Stomach smooth muscle (tissue), 2 donors: ENCODE results near the gene HOXA2.
A peak's percentile ranks its signal among the peaks of the same experiment; 100 is the strongest.

ENCODE experiments used
- H3K27ac ChIP-seq: one replicate; pipeline ENCODE4 v1.7.0; 2013; ENCODE audit warnings: mild to moderate bottlenecking, low read length, inconsistent platforms
- H3K27me3 ChIP-seq, 2 donors: one replicate each; pipeline ENCODE4 v1.7.0; 2013; ENCODE audit warnings: low read length in 2 of 2; ENCODE audit not compliant: insufficient read depth in 2 of 2, control insufficient read depth in 1 of 2
- H3K36me3 ChIP-seq, 2 donors: one replicate each; pipeline ENCODE4 v1.7.0; 2013; ENCODE audit warnings: low read length in 2 of 2; ENCODE audit not compliant: control insufficient read depth in 2 of 2, insufficient read depth in 2 of 2
- H3K4me1 ChIP-seq: one replicate; pipeline ENCODE4 v1.7.0; 2013; ENCODE audit warnings: low read length; ENCODE audit not compliant: control insufficient read depth, insufficient read depth
- H3K4me3 ChIP-seq, 2 donors: one replicate each; pipeline ENCODE4 v1.7.0; 2013; ENCODE audit warnings: low read length in 2 of 2
- H3K9ac ChIP-seq, 2 donors: one replicate each; pipeline ENCODE4 v1.7.0; 2013; ENCODE audit warnings: low read length in 2 of 2, mild to moderate bottlenecking in 1 of 2
- H3K9me3 ChIP-seq, 2 donors: one replicate each; pipeline ENCODE4 v1.7.0; 2013; ENCODE audit warnings: low read length in 2 of 2; ENCODE audit not compliant: control insufficient read depth in 2 of 2
- donor health status: healthy.
- donor health status: Pancreatic carcinoma.

HOXA2 gene

DNA sequence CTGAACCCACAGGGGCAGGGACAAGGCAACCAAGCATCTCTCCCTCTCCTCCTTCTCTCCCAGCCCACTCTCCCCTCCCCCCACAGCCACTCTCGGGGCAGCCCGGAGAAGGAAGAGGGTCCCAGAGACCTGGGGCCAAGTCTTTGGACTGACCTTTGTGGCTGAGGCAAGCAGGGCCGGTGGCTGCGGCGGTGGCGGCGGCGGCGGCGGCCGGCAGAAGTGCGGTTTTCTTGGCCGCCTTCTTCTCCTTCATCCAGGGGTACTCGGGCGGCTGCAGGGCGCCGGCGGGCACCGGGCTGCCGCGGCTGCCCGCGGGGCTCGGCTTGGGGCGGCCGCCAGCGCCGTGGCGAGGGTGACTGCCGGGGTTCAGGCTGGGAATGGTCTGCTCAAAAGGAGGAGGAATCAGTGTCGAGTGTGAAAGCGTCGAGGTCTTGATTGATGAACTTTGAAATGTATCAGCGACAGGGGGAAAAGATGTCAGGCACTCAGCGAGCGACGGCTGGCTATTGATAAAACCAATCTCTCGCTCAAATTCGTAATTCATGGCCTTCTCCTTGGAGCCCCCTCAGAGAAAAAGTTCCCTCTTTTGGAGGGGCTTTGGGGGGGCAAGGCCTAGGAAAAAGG, 414 bp downstream of the HOXA2 start:
- H3K27me3 ChIP-seq, result no peaks in the 10 kb centered on the region
- H3K4me3 ChIP-seq, result peak overlapping the region; percentile 96 to 97
- peak overlapping the region; percentile 90 to 92 for H3K9ac ChIP-seq
- peak overlapping the region; percentile 97 for H3K27ac ChIP-seq
- H3K4me1 ChIP-seq, result peaks cover 45% of the 10 kb centered on the region
- H3K36me3 ChIP-seq, result no peaks in the 10 kb centered on the region
- no peaks in the 10 kb centered on the region for H3K9me3 ChIP-seq

DNA sequence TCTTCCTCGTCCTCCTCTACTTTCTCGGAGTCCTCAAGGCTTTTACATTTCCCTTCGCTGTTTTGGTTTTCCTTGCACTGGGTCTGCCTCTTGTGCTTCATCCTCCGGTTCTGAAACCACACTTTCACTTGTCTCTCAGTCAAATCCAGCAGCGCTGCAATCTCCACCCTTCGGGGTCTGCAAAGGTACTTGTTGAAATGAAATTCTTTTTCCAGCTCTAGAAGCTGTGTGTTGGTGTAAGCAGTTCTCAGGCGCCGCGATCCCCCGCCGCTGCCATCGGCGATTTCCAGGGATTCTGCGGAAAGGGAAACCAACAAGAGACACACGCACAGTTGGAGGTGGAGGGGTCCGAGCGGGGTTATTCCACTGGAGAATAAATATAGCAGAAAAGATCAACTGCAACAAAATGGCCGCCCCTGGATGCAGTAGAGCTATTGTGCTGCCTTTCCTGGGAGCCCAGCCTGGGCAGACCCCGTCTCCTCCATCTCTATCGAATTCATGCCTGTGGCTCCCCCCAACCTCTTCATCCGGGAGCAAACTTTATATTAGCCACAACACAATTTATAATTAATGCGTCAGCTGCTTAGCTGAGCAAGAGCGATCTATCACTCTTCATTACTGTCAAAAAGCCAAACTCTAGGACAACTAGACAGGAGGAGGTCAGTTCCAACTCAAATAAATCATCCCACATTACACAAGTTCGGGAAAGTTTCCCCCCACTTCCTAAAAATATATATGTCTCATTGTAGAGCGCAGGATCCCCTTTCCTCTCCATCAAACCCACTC, 1.1 kb downstream of the HOXA2 start:
- Histone ChIP-seq H3K27ac (peak overlapping the region; percentile 97), H3K4me3 (peak overlapping the region; percentile 96 to 97), H3K4me1 (peaks cover 42% of the 10 kb centered on the region), H3K9me3 (no peaks in the 10 kb centered on the region), H3K9ac (peak overlapping the region; percentile 90 to 92), H3K36me3 (no peaks in the 10 kb centered on the region), H3K27me3 (no peaks in the 10 kb centered on the region)

DNA sequence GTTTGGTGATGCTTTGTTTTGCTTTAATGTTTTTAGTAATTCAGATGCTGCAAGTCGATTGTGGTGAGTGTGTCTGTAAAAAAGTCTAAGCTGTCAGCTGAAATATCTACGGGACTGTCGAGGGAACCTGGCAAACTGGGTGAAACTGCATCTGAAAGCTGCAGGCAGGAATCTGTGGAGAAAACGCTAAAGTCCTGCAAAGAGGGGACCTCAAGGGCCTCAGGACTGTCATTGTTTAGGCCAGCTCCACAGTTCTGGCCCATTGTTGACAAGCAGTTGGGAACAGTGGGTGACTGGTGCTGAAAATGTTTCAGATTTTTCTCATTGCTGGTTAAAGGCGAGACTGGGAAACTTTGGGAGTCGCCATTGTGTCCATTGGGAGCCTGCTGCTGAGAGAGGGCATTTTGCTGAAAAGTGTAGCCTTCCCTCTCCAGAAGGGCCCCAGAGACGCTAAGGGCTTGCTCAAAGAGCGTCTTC, 1.8 kb downstream of the HOXA2 start:
- Histone ChIP-seq H3K9me3 (no peaks in the 10 kb centered on the region), H3K36me3 (no peaks in the 10 kb centered on the region), H3K27ac (peak overlapping the region; percentile 97), H3K4me1 (peaks cover 41% of the 10 kb centered on the region), H3K9ac (peak overlapping the region; percentile 90 to 92), H3K27me3 (no peaks in the 10 kb centered on the region), H3K4me3 (peak overlapping the region; percentile 96 to 97)

DNA sequence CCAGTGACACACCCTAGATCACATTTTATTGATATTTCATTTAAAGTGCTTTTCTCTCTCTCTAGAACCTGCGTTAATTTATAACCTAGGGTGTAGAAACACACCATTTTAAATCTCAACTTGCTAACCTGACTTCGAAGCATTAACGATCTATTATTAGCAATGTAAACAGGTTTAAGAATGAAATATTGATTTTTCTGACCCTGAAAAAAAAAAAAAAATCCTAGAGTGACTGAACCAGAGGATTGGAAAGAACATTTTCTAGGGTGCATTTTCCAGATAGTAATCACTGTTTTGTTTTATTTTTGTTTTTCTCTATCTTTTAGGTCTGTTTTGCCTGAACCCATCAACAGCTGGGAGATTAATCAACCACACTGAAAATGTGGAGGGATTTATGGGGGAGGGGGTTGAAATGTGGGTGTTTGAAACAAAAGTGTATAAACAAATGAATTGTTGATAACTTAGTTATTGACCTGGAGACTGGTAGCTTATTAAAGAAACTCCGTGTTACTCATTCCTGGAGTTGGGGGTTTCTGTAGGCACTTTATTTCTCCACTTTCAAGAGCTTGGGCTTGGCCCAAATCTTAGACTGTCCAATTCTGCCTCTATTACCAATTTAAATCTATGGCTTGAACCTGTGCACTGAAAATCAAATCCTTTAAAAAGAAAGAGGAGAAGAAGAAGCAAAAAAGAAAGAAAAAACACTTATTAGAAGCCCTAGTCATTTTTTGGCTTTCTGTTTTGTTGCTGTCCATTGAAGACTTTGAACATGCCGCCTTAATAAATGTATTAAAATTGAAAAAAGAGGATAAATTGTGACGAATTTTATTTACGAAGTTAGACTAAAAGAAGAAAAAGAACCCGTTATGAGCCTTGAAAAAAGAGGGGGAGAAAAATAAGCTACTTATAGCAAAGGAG, 2.8 kb downstream of the HOXA2 start:
- H3K4me1 ChIP-seq, result peaks cover 33% of the 10 kb centered on the region
- H3K4me3 ChIP-seq, result peak overlapping the region; percentile 96 to 97
- H3K9me3 ChIP-seq, result no peaks in the 10 kb centered on the region
- H3K9ac ChIP-seq, result peak overlapping the region; percentile 92 to 94
- peak overlapping the region; percentile 97 for H3K27ac ChIP-seq
- no peaks in the 10 kb centered on the region for H3K36me3 ChIP-seq
- H3K27me3 ChIP-seq, result no peaks in the 10 kb centered on the region

DNA sequence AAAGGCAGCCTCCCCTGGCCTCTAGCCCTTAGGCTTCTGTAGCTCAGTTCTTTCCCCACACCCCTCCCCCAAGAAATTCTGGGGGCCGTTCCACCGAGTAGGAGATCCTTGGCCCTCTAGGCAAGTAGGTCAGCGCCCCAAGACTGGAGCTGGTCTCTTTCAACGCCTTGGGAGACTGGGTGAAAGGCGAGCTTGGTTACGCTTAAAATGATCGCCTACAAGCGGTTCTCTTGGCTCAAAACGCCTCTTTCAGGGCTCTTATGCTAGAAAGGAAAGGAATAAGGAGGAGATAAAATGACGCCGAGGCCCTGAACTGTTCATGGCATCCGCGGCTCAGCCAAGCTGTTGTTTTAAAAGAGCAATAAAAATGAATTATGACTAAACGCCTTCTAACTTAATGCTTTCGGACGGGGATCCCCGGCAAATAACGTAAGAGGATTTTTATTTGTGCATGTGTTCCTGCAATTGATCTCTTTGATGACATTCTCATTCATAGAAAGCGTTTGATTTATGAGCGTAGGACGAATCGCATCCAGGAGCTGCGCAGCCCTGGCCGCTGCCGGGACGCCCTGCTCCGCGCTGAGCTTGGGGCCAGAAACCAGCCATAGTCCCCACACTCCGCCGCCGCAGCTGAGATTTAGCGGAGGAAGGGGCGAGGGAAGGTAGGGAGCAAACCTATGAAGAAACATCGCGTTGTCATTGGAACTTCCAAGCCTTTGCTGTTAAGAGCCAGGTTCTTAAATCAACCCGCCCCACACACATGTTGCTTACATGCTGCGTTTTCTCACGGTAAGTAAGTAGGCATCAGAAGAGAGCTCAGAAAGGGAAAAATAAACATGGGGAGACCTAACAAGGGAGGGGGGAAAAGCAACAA, 3.7 kb downstream of the HOXA2 start:
- Histone ChIP-seq H3K4me1 (peaks cover 24% of the 10 kb centered on the region), H3K27ac (peak overlapping the region; percentile 97), H3K9me3 (no peaks in the 10 kb centered on the region), H3K4me3 (peak overlapping the region; percentile 96 to 97), H3K36me3 (no peaks in the 10 kb centered on the region), H3K9ac (peak overlapping the region; percentile 92 to 94), H3K27me3 (no peaks in the 10 kb centered on the region)

DNA sequence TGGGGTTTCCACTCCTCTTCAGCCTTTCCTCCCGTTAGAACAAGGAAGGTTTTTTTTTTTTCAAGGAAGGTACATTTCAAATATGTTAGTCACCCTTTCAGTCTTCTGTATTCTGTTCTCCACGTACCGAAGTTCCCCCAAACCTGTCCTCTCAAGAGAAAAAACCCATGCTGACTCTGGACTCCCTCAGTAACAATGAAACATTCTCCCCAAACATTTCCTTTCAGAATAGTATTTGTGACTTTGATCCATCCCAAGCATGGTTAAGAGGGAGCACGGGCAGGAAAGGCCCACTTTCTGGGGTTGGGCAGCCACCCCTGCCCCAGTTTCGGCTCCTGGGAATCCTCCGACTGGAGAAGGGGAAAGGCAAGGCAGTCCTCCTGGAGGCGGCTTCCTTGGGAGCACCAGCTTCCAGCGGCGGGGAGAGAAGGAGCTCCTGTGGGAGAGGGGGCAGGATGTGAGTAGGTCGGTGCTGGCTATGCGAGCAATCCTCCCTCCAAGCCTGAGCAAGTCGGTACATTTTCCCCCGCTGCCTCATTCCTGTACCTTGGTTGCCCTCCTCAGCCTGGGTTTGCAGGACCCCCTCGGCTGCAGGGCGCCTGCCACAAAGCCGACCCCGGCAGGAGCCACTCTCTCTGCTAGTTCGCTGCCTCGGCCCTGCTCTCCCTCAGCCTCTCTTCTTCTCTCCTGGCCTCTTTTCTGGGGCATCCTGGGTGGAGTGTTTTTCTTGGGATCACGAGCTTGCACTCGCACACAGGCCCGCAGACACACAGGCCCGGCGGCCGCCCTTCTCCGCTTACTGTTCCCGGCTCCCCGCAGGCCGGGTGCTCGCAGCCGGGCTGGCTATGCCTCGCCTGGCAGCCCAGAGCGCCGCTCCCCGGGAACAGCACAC, 4.6 kb downstream of the HOXA2 start:
- Histone ChIP-seq H3K36me3 (no peaks in the 10 kb centered on the region), H3K4me1 (peaks cover 20% of the 10 kb centered on the region), H3K4me3 (peak overlapping the region; percentile 96 to 97)

DNA sequence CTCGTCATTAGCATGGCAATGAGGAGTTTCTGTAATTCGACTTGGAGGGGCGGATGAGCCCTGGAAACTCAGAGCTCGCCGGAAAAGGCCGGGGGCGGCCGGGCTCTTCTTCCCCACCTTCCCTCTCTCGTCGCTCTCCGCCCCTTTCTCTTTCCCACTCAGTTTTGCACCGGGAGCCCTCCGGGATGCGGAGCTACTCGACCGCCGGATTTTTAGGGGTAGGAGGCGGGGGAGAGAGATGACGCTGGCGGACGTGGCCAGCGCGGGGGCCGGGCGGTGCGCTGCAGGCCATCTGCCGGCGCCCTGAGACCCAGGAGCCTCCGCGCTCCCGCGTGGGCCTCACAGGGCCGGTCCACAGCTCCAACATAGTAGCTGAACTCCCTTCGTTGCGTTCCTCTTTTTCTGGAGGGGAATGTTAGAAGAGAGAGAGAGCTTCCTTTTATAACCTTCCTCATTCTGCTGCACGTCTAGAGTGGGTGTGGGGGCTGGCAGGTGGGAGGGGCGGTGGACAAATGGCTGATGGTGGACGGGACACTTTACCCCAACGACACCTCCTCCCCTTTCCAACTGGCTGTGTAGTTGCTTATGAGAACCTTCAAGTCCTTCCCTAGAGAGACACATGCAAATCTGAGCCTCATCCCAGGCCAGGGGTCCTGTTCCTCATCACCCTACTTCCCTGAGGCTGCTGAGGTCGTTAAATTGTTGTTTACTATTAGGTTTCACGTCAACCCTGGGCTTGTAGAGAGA, 5.5 kb downstream of the HOXA2 start:
- Histone ChIP-seq H3K27me3 (no peaks in the 10 kb centered on the region), H3K4me1 (peaks cover 20% of the 10 kb centered on the region), H3K9ac (peak overlapping the region; percentile 92 to 94), H3K27ac (peak overlapping the region; percentile 97), H3K36me3 (no peaks in the 10 kb centered on the region), H3K4me3 (peak overlapping the region; percentile 96 to 97), H3K9me3 (no peaks in the 10 kb centered on the region)

More for the DNA sequence above, 4.6 kb downstream of the HOXA2 start:
- peak overlapping the region; percentile 97 for H3K27ac ChIP-seq
- H3K9me3 ChIP-seq, result no peaks in the 10 kb centered on the region
- H3K27me3 ChIP-seq, result no peaks in the 10 kb centered on the region
- H3K9ac ChIP-seq, result peak overlapping the region; percentile 92 to 94

DNA sequence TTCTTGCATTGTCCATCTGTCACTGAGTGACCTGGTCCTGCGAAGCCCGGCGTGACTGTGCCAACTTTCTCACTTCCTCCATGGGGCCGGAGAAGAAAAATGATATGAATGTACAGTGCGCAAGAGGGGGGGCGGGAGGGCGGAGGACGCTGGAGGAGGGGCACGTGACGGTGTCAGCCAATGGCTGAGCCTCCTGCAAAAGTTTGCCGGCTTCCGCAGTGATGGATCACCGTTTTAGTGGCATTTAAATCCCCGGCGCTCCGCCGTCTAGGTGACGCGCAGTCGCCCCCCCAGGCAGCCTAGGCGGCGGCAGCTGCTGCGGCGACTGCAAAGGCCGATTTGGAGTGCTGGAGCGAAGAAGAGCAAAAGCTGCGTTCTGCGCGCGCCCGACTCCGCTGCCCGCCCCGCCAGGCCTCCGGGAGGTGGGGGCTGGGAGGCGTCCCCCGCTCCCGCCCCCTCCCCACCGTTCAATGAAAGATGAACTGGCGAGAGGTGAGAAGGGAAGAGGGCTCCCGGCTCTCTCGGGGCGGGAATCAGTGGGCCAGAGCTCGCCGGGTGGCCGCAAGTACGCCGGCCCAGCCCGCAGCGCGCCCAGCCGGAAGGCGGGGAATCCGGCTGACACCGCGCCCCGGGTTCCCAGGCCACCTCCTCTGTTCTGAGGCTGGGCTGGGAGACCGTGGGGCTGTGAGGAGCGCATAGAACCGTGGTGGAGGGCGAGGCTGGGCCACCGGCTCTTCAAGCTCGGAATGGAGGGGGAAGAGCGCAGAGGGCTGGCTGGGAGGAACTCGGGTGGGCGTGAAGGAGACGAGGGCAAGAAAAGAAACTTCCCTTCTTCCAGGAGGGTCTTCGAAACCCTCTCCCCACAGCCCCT, 6.4 kb downstream of the HOXA2 start, which contains the start of gene HOXA1:
Gene HOXA1, minus strand, starts transcription at position 104 of the 871 bp plus-strand sequence. Its CDS starts 88 bp downstream, at position 16.
- peak within 1 kb of the TSS; percentile 97 for H3K27ac ChIP-seq
- no peaks in the 10 kb centered on the region for H3K36me3 ChIP-seq
- peaks cover 20% of the 10 kb centered on the region for H3K4me1 ChIP-seq
- H3K4me3 ChIP-seq, result peak within 1 kb of the TSS; percentile 96 to 97
- peak within 1 kb of the TSS; percentile 92 to 94 for H3K9ac ChIP-seq
- no peaks in the 10 kb centered on the region for H3K27me3 ChIP-seq
- H3K9me3 ChIP-seq, result no peaks in the 10 kb centered on the region
